Caco-2 (cell line): ENCODE results near the gene B3GLCT. TPM values are rescaled to one million over a fixed set of nuclear protein-coding genes. Genes with fewer than 3 reads are reported as not detected.

Source experiments
- BruUV-seq: library from RNA; stranded (reverse); fragments of 400-500 nt; replicated peaks from 2 replicates; lab custom pipeline; 2021; lab: Mats Ljungman, UMichigan
- CTCF ChIA-PET: fragments of 300-600 bp; sonication (Branson Sonifier 250); formaldehyde crosslinking; loops from one replicate; lab custom pipeline; 2022; ENCODE audit warnings: antibody characterized with exemption; lab: Charles Lee
- POLR2A ChIA-PET: fragments of 300-600 bp; sonication (Branson Sonifier 250); formaldehyde crosslinking; loops from one replicate; lab custom pipeline; 2022; ENCODE audit warnings: antibody characterized with exemption; lab: Charles Lee
- DNase-seq, 2 experiments: peaks; one replicate each; pipeline versions ENCODE4 v3.0.0 to v3.0.0-alpha.2; 2020 to 2022
- H3K27me3 ChIP-seq: replicated peaks from 2 replicates; pipeline ENCODE4 v1.6.0; 2011; ENCODE audit warnings: low read length; ENCODE audit not compliant: control insufficient read depth, insufficient read depth
- H3K36me3 ChIP-seq: 2 replicates; pipeline ENCODE4 v1.5.1; 2011; ENCODE audit warnings: low read length; ENCODE audit not compliant: control insufficient read depth, insufficient read depth
- H3K4me1 ChIP-seq: fragments of 250-450 bp; sonication (Bioruptor Pico); 2 replicates; pipeline ENCODE4 v1.5.1; 2020; ENCODE audit warnings: mild to moderate bottlenecking
- H3K4me3 ChIP-seq: 2 replicates; pipeline ENCODE4 v1.5.1; 2011; ENCODE audit warnings: low read depth, mild to moderate bottlenecking, control low read depth, low read length
- H3K9me3 ChIP-seq: fragments of 250-450 bp; sonication (Bioruptor Pico); 2 replicates; pipeline ENCODE4 v1.5.1; 2020; ENCODE audit warnings: mild to moderate bottlenecking, moderate library complexity
- H3K27ac Mint-ChIP-seq: one replicate; pipeline ENCODE4 v1.8.0; 2022; ENCODE audit warnings: mixed read lengths; ENCODE audit not compliant: unreplicated experiment
- H3K27me3 Mint-ChIP-seq: one replicate; pipeline ENCODE4 v1.8.0; 2022; ENCODE audit warnings: mixed read lengths; ENCODE audit not compliant: insufficient read depth, unreplicated experiment
- H3K36me3 Mint-ChIP-seq: one replicate; pipeline ENCODE4 v1.8.0; 2022; ENCODE audit warnings: mild to moderate bottlenecking, mixed read lengths; ENCODE audit not compliant: insufficient read depth, unreplicated experiment
- H3K4me1 Mint-ChIP-seq: one replicate; pipeline ENCODE4 v1.8.0; 2022; ENCODE audit warnings: low read depth, mixed read lengths; ENCODE audit not compliant: unreplicated experiment
- H3K4me3 Mint-ChIP-seq: one replicate; pipeline ENCODE4 v1.8.0; 2022; ENCODE audit warnings: mild to moderate bottlenecking, moderate library complexity, mixed read lengths; ENCODE audit not compliant: unreplicated experiment
- H3K9me3 Mint-ChIP-seq: one replicate; pipeline ENCODE4 v1.8.0; 2022; ENCODE audit warnings: mixed read lengths; ENCODE audit not compliant: unreplicated experiment
- CTCF ChIP-seq, 2 experiments: fragments of 200-600 bp in 1 of 2; IDR thresholded peaks; 1 replicate in 1 of 2; 2 replicates in 1 of 2; pipeline versions ENCODE4 v1.5.1 to v1.8.0; 2011 to 2022; ENCODE audit warnings: antibody characterized with exemption in 1 of 2, control low read depth in 1 of 2, inconsistent platforms in 1 of 2, low read depth in 1 of 2, low read length in 1 of 2, mild to moderate bottlenecking in 1 of 2, moderate library complexity in 1 of 2; ENCODE audit not compliant: insufficient read depth in 1 of 2, severe bottlenecking in 1 of 2, unreplicated experiment in 1 of 2
- intact Hi-C: fragments of 100-400 bp; cut with micrococcal nuclease; formaldehyde crosslinking; loops from one replicate; pipeline ENCODE4 v1.10.0; 2022; ENCODE audit not compliant: unreplicated experiment
- total RNA-seq: library from RNA; stranded (reverse); gene quantifications from 2 replicates; pipeline ENCODE4 v1.2.3, GENCODE V29; 2022

The B3GLCT gene
- total RNA-seq, 1 experiment from 2014 or later: 4.5 TPM

GRCh38 chr13:31301119-31301518 is 101.3 kb downstream of the B3GLCT start:
- intact Hi-C loops: no loop called here
- CTCF ChIA-PET: no interaction called here
- Histone ChIP-seq H3K4me1 (no peaks in the 10 kb centered on the region), H3K9me3 (no peaks in the 10 kb centered on the region; the same call in 1 of the 2 replicates), H3K27me3 (no peaks in the 10 kb centered on the region), H3K36me3 (no peaks in the 10 kb centered on the region), H3K4me3 (no peak overlapping the region)
- BruUV-seq: no TSS peak
- no peaks in the 10 kb centered on the region for H3K27me3 Mint-ChIP-seq
- no peak overlapping the region for H3K27ac Mint-ChIP-seq
- peaks cover 31% of the 10 kb centered on the region for H3K9me3 Mint-ChIP-seq
- no peaks in the 10 kb centered on the region for H3K36me3 Mint-ChIP-seq
- no peak overlapping the region for H3K4me3 Mint-ChIP-seq
- TF ChIP-seq CTCF (IDR thresholded peaks at IDR 0.05; ENCODE audit: insufficient read depth in 1 of 2, low read depth in 1 of 2, low read length in 1 of 2, severe bottlenecking in 1 of 2, unreplicated experiment in 1 of 2): no peak
- no peaks in the 10 kb centered on the region for H3K4me1 Mint-ChIP-seq
- POLR2A ChIA-PET: no interaction called here
- no peak for DNase-seq

GRCh38 chr13:31310356-31310755 is 110.6 kb downstream of the B3GLCT start:
- POLR2A ChIA-PET: no interaction called here
- H3K27ac Mint-ChIP-seq: no peak overlapping the region
- BruUV-seq: no TSS peak

DNA sequence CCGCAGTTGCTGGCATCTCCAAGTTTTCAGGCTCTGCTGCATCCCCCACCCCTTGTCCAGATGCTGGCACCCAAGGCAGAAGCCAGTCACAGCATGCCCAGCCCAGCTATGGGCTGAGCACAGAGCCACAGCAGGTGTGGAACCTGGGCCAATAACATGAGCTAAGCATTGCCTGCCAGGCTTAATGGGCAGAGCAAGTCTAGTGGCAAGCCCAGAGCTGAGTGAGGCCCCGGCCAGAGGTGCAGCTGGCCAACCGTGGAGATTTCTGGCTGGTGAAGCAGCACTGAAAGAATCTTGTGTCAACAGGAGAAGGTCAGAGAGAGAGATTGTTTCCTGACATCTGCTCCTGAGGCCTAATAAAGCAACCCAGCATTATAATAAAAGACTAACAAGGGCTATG is 111.0 kb downstream of the B3GLCT start:
- Histone ChIP-seq H3K9me3 (peaks cover 11% of the 10 kb centered on the region), H3K4me3 (no peak overlapping the region), H3K4me1 (no peaks in the 10 kb centered on the region), H3K27me3 (no peaks in the 10 kb centered on the region), H3K36me3 (no peaks in the 10 kb centered on the region)
- peaks cover 19% of the 10 kb centered on the region for H3K36me3 Mint-ChIP-seq
- ChIA-PET CTCF (no interaction called here), POLR2A (no interaction called here)
- H3K4me1 Mint-ChIP-seq: no peaks in the 10 kb centered on the region
- H3K4me3 Mint-ChIP-seq: no peak overlapping the region
- BruUV-seq: no TSS peak
- H3K27me3 Mint-ChIP-seq: no peaks in the 10 kb centered on the region
- no peak for DNase-seq
- H3K27ac Mint-ChIP-seq: no peak overlapping the region
- intact Hi-C loops: no loop called here
- H3K9me3 Mint-ChIP-seq: peaks cover 52% of the 10 kb centered on the region
- no peak for TF ChIP-seq CTCF (IDR thresholded peaks at IDR 0.05; ENCODE audit: insufficient read depth in 1 of 2, low read depth in 1 of 2, low read length in 1 of 2, severe bottlenecking in 1 of 2, unreplicated experiment in 1 of 2)

More at GRCh38 chr13:31310356-31310755, 110.6 kb downstream of the B3GLCT start:
- Histone ChIP-seq H3K4me1 (no peaks in the 10 kb centered on the region), H3K4me3 (no peak overlapping the region), H3K36me3 (no peaks in the 10 kb centered on the region), H3K27me3 (no peaks in the 10 kb centered on the region), H3K9me3 (peaks cover 9% of the 10 kb centered on the region)
- H3K4me3 Mint-ChIP-seq: no peak overlapping the region
- CTCF ChIA-PET: no interaction called here
- no peaks in the 10 kb centered on the region for H3K4me1 Mint-ChIP-seq
- intact Hi-C loops: no loop called here
- H3K9me3 Mint-ChIP-seq: peaks cover 49% of the 10 kb centered on the region
- DNase-seq: no peak
- no peaks in the 10 kb centered on the region for H3K27me3 Mint-ChIP-seq
- H3K36me3 Mint-ChIP-seq: peaks cover 19% of the 10 kb centered on the region
- TF ChIP-seq CTCF (IDR thresholded peaks at IDR 0.05; ENCODE audit: insufficient read depth in 1 of 2, low read depth in 1 of 2, low read length in 1 of 2, severe bottlenecking in 1 of 2, unreplicated experiment in 1 of 2): no peak
